ENCODE results near the gene TSTD1.
"Not testable (repeated sequence)": the region's sequence is repeated elsewhere in the genome, so short reads cannot be mapped to it uniquely, and the experiment has no call there.

The TSTD1 gene

DNA sequence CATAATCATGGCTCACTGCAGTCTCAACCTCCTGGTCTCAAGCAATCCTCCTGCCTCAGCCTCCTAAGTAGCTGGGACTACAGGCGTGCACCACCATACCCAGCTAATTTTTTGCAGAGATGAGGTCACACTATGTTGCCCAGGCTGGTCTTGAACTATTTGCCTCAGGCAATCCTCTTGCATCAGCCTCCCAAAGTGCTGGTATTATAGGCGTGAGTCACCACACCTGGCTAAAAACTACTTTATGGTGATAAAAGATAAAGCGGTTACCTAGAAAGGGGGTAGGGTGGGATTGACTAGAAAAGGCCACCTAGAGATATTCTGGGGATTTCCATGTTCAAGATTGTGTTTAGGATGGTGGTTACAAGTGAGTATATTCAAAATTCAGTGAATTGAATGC, 5.0 kb downstream of the TSTD1 start:
- DNase-seq, result no peak

DNA sequence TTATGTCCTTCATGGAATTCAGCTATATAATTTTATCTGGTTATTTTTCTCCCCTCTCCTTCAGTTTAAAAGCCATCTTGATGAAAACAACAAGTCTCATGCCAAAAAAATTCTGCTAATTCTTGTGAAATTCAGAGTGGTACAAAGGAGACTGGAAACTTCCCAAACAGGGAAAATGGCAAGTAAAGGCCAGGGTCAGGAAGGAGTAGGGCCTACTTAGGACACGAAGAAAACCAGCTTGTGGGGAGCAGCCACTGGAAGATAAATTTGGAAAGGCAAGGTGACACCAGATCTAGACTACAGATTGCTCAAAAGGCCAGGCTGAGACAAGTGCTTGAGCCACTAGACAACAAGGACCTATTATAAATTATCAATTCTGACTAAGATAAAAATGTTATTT, 6.4 kb downstream of the TSTD1 start:
- DNase-seq, result no peak

- no peak for DNase-seq
Measured at GRCh38 chr1:161031874-161032273, 6.9 kb downstream of the TSTD1 start.

GRCh38 chr1:161029466-161029865, 9.3 kb downstream of the TSTD1 start:
- not testable (repeated sequence) for DNase-seq

GRCh38 chr1:161026954-161027353, 11.8 kb downstream of the TSTD1 start:
- DNase-seq, result not testable (repeated sequence)

DNA sequence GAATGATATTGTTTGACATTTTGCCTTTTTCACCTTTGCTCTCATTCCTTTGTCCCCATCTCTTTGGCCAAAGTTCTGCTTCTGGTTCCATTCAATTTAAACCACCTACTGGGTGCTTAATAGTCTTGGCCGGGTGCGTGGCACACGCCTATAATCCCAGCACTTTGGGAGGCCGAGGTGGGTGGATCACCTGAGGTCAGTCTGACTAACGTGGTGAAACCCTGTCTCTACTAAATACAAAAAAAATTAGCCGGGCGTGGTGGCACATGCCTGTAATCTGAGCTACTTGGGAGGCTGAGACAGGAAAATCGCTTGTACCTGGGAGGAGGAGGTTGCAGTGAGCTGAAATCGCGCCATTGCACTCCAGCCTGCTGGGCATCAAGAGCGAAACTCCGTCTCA, 16.3 kb downstream of the TSTD1 start:
- not testable (repeated sequence) for DNase-seq

GRCh38 chr1:161021970-161022353, 16.8 kb downstream of the TSTD1 start:
- no peak for DNase-seq

DNA sequence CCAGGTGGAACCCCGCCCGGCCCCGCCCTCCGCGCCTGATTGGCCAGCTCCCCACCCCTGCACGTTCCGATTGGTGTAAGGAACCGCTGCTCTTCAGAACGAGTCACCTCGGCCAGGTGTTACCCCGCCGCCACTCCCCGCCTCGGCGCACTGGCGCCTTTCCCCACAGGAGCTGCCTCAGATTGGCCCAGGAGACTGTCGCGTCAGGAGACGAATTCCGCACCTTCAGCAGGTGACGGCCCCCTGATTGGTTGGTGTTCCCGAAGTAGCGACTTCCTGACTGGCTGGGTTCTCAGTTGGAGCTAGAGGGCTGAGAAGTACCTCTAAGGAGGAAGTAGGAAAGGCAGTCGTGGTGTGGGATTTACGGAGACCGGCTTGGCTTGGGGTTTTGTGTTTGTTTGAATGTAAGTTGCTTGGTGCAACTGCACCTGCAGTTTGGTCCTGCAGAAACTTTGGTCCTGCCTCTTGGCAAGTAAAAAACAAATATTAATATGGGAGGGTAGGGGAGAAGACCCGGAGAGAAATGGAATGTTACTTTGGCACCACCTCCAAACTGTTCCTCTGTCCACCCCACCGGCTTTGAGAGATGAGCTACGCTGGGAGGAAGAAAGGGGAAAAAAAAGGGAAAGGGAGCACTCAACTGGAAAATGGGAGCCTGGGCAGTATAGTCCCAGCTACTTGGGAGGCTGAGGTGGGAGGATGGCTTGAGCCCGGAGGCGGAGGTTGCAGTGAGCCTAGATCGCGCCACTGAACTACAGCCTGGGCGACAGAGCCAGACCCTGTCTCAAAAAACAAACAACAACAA, 17.4 kb downstream of the TSTD1 start:
- DNase-seq, result peak; percentile 55 to 60

- DNase-seq, result peak; percentile 28 to 60
Measured at GRCh38 chr1:161020509-161021164, 18.1 kb downstream of the TSTD1 start, which contains the start of gene F11R. Gene F11R (minus strand): TSS chr1:161021152. CDS start chr1:161021073, 79 bp downstream.

- peak in 1 of 2 donors; percentile 34 for DNase-seq
Measured at GRCh38 chr1:161019751-161020495, 18.8 kb downstream of the TSTD1 start.

- not testable (repeated sequence) for DNase-seq
Measured at GRCh38 chr1:161019111-161019660, 19.6 kb downstream of the TSTD1 start.

DNA sequence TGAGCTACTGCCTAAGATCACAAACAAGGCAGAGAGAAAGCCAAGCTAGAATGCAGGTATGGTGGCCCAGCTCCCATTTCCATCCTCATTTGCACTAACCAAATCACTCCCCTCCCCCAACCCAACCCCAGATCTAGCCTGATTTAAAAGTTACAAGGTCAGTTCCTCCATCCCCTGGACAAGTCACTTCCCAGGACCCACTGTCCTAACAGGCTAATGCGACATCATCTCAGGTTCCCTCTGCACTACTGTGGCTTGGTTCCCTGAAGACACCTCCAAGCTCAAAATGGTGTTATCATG, 20.2 kb downstream of the TSTD1 start:
- DNase-seq, result no peak

GRCh38 chr1:161017756-161018630, 20.8 kb downstream of the TSTD1 start:
- DNase-seq, result no peak

- not testable (repeated sequence) for DNase-seq
Measured at GRCh38 chr1:161017181-161017580, 21.6 kb downstream of the TSTD1 start.

DNA sequence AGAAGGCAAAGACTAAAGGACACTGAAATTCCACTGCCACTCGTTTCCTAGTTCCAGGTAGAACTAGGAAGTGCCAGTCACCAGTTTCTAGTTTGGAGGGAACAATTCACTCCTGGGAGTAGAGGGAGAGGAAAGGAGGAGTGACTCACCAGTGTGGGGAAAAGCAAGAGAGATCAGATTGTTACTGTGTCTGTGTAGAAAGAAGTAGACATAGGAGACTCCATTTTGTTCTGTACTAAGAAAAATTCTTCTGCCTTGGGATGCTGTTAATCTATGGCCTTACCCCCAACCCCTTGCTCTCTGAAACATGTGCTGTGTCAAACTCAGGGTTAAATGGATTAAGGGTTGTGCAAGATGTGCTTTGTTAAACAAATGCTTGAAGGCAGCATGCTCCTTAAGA, 22.1 kb downstream of the TSTD1 start:
- DNase-seq, result not testable (repeated sequence)

DNA sequence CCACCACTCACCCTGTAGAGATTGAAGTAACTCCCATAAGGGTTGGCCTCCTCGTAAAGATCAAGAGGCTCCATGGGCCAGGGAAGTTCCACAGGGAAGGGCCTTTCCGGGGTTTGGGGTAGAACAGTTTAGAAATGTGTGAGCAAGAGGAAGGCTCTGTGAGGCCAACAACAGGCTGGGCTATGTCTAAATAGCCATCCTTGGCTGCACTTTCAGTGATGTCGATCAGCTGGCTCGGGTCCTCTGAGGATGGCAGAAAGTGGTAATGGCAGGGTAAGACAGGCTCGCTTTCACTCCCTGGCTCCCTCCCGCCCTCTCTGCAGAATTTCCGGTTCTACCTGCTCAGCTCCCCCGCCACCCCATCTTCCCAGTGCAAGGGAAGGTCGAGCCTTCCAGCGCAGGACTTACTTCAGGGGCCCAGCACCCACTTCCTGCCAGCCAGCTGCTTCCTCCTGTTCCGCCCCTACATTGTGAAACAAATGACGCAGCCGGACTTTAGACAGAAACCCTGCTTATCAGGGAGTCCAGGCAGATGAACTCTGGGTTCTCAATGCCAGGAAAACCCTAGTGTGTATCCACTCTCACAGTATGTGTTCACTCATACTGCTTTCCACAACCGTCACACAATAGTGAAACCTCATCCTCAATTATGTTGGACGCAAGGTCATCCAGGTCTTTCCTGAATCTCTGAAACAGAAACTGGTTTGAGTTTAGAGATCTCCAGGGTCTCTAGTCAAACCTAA, 25.1 kb downstream of the TSTD1 start:
- DNase-seq, result peak; percentile 50 to 94

- peak in 1 of 2 donors; percentile 74 for DNase-seq
Measured at GRCh38 chr1:161013131-161013487, 25.7 kb downstream of the TSTD1 start.

- no peak for DNase-seq
Measured at GRCh38 chr1:161012420-161012819, 26.3 kb downstream of the TSTD1 start.

DNA sequence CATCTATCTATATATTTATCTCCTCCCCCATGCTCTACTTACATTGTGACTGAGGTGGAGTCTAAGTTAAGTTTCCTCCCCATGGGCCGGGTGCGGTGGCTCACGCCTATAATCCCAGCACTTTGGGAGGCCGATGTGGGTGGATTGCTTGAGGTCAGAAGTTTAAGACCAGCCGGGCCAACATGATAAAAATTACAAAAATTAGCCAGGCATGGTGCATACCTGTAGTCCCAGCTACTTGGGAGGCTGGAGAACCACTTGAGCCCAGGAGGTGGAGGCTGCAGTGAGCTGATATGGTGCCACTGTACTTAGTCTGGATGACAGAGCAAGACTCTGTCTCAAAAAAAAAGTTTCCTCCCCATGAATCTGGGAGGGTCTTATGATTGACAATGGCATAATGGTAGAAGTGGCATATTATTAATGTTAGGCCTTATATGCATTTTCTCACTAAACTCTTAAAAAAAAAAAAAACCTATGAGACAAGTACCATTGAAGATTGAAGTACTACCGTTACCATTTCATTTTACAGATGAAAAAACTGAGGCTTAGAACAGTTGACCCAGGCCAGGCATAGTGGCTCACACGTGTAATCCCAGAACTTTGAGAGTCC, 29.1 kb downstream of the TSTD1 start:
- no peak for DNase-seq

GRCh38 chr1:161008869-161009510, 29.8 kb downstream of the TSTD1 start:
- DNase-seq, result no peak

GRCh38 chr1:161007369-161007768, 31.4 kb downstream of the TSTD1 start:
- DNase-seq, result no peak
